Hematopoietic multipotent progenitor cell (in vitro differentiated cells): ENCODE results near the gene BPIFB1. TPM values are rescaled to one million over a fixed set of nuclear protein-coding genes. Genes with fewer than 3 reads are reported as not detected.

Experiments used
- DNase-seq, 3 donors: peaks; one replicate each; pipeline ENCODE4 v3.0.0-alpha.2; 2011 to 2015; ENCODE audit warnings: low read depth in 2 of 3, low spot score in 2 of 3
- total RNA-seq: library from RNA; depleted of rRNA; stranded (reverse); fragments of >200 nt; gene quantifications from one replicate; pipeline ENCODE4 v1.2.3, GENCODE V29; 2012

The BPIFB1 gene
- total RNA-seq = not detected

GRCh38 chr20:33282991-33283555 is at the start of gene BPIFB1:
BPIFB1 (plus strand) TSS chr20:33283214; CDS start chr20:33286074, 2,860 bp downstream.
- no peak for DNase-seq

- no peak for DNase-seq
These were observed 49.0 kb upstream of the BPIFB1 start for GRCh38 chr20:33234050-33234449.

GRCh38 chr20:33235696-33236095 is 47.3 kb upstream of the BPIFB1 start, which contains the start of gene BPIFA1:
BPIFA1 (plus strand) TSS chr20:33235996; CDS start chr20:33237712, 1,716 bp downstream.
- DNase-seq = no peak

GRCh38 chr20:33236351-33236750 is 46.7 kb upstream of the BPIFB1 start:
- no peak for DNase-seq

GRCh38 chr20:33237989-33238388 is 45.0 kb upstream of the BPIFB1 start:
- no peak for DNase-seq

- DNase-seq = no peak
These were observed 43.6 kb upstream of the BPIFB1 start for GRCh38 chr20:33239418-33239817.

GRCh38 chr20:33239979-33240736 is 42.9 kb upstream of the BPIFB1 start:
- DNase-seq = no peak

- DNase-seq = no peak
These were observed 42.1 kb upstream of the BPIFB1 start for GRCh38 chr20:33240923-33241322.

- no peak for DNase-seq
These were observed 40.5 kb upstream of the BPIFB1 start for GRCh38 chr20:33242319-33243100.

- DNase-seq = no peak
These were observed 36.9 kb upstream of the BPIFB1 start for GRCh38 chr20:33246077-33246476.

- DNase-seq = no peak
These were observed 33.6 kb upstream of the BPIFB1 start for GRCh38 chr20:33249456-33249855.

GRCh38 chr20:33250666-33251065 is 32.3 kb upstream of the BPIFB1 start:
- DNase-seq = no peak

- no peak for DNase-seq
These were observed 31.5 kb upstream of the BPIFB1 start for GRCh38 chr20:33251496-33251895.

GRCh38 chr20:33252460-33252859 is 30.6 kb upstream of the BPIFB1 start:
- DNase-seq = no peak

GRCh38 chr20:33255005-33255404 is 28.0 kb upstream of the BPIFB1 start:
- no peak for DNase-seq

GRCh38 chr20:33257237-33257636 is 25.8 kb upstream of the BPIFB1 start:
- no peak for DNase-seq

GRCh38 chr20:33259371-33259770 is 23.6 kb upstream of the BPIFB1 start:
- no peak for DNase-seq

GRCh38 chr20:33261465-33261864 is 21.5 kb upstream of the BPIFB1 start:
- DNase-seq = peak in 1 of 3 donors; percentile 3

- peak in 2 of 3 donors; percentile 33 to 42 for DNase-seq
These were observed 20.4 kb upstream of the BPIFB1 start for GRCh38 chr20:33262658-33263065.

- DNase-seq = no peak
These were observed 19.2 kb upstream of the BPIFB1 start for GRCh38 chr20:33263784-33264183.

- DNase-seq = no peak
These were observed 15.3 kb upstream of the BPIFB1 start for GRCh38 chr20:33267701-33268100.
